SH-SY5Y (cell line): ENCODE results near the gene RGS19.

ENCODE experiments used
- GATA2 ChIP-seq: IDR thresholded peaks from 2 replicates; pipeline ENCODE4 v1.6.1; 2011; ENCODE audit warnings: mild to moderate bottlenecking, low read depth, low read length
- GATA3 ChIP-seq: IDR thresholded peaks from 2 replicates; pipeline ENCODE4 v1.6.1; 2011; ENCODE audit warnings: low read depth, mild to moderate bottlenecking, low read length, moderate library complexity

- TF ChIP-seq GATA2: no peak
- TF ChIP-seq GATA3: no peak
These were observed 2.3 kb upstream of the RGS19 start for GRCh38 chr20:64081624-64081964.
